HCT116 (cell line): Measurements from ENCODE around the gene SDCCAG8. TPM values are rescaled to one million over a fixed set of nuclear protein-coding genes. Genes with fewer than 3 reads are reported as not detected.
A peak's percentile ranks its signal among the peaks of the same experiment; 100 is the strongest.

Experiments
- CBX3 ChIP-seq: IDR thresholded peaks from 2 replicates; pipeline ENCODE4 v1.6.1; 2012; ENCODE audit warnings: low read depth
- EZH2 ChIP-seq: fragments of 200-600 bp; sonication (generic); IDR thresholded peaks from 2 replicates; pipeline ENCODE4 v1.6.1; 2017; ENCODE audit warnings: antibody characterized with exemption, mixed run types
- EZH2phosphoT487 ChIP-seq: fragments of 200-600 bp; IDR thresholded peaks from 2 replicates; pipeline ENCODE4 v1.6.1; 2018; ENCODE audit warnings: antibody characterized with exemption, borderline replicate concordance
- JUND ChIP-seq: IDR thresholded peaks from 2 replicates; pipeline ENCODE4 v1.6.1; 2012
- REST ChIP-seq: IDR thresholded peaks from 2 replicates; pipeline ENCODE4 v1.6.1; 2012; ENCODE audit warnings: low read depth
- TCF7L2 ChIP-seq: IDR thresholded peaks from 2 replicates; pipeline ENCODE4 v1.7.0; 2011; ENCODE audit warnings: borderline replicate concordance, inconsistent platforms; ENCODE audit not compliant: insufficient read depth, insufficient read length; ENCODE audit errors: extremely low read depth
- ZBTB33 ChIP-seq: IDR thresholded peaks from 2 replicates; pipeline ENCODE4 v1.6.1; 2011; ENCODE audit warnings: mild to moderate bottlenecking, low read length, moderate library complexity; ENCODE audit not compliant: insufficient replicate concordance; ENCODE audit errors: extremely low read depth
- ZFX ChIP-seq: fragments of 450-650 bp; IDR thresholded peaks from 2 replicates; pipeline ENCODE4 v1.6.1; 2017
- total RNA-seq: library from RNA; stranded (reverse); gene quantifications from one replicate; pipeline ENCODE4 v1.2.1, GENCODE V29; 2021; ENCODE audit not compliant: unreplicated experiment

Gene SDCCAG8
- total RNA-seq, 1 experiment from 2014 or later: 38.2 TPM

- TF ChIP-seq REST (no peak), ZFX (no peak), ZBTB33 (no peak), TCF7L2 (no peak), EZH2phosphoT487 (no peak), CBX3 (no peak), JUND (peak; percentile 91), EZH2 (no peak)
- TF ChIP-seq, all 23 proteins: peak for 8
These were observed 12.2 kb downstream of the SDCCAG8 start (continued) for GRCh38 chr1:243267914-243268653.
